ENCODE data around the gene RAC2.
"Not testable (repeated sequence)": the region's sequence is repeated elsewhere in the genome, so short reads cannot be mapped to it uniquely, and the experiment has no call there.

RAC2 gene

GRCh38 chr22:37211866-37212173, 32.2 kb downstream of the RAC2 start:
- peak in 2 of 42 donors; percentile 8 to 24 for DNase-seq
- intact Hi-C loops (cut with DNase I), result no loop called here

GRCh38 chr22:37211075-37211865, 32.8 kb downstream of the RAC2 start:
- peak in 4 of 42 donors; percentile 15 to 58 (median 30) for DNase-seq
- intact Hi-C loops (cut with DNase I), result no loop called here

- peak in 15 of 42 donors; percentile 24 to 81 (median 51) for DNase-seq
- intact Hi-C loops (cut with DNase I), result no loop called here
Observed at GRCh38 chr22:37210041-37210803, 33.8 kb downstream of the RAC2 start.

- DNase-seq, result peak in 2 of 42 donors; percentile 8 to 10
- intact Hi-C loops (cut with DNase I), result no loop called here
Observed at GRCh38 chr22:37209140-37209845, 34.8 kb downstream of the RAC2 start.

- DNase-seq, result peak in 2 of 42 donors; percentile 5 to 22
- intact Hi-C loops (cut with DNase I), result no loop called here
Observed at GRCh38 chr22:37208401-37209139, 35.5 kb downstream of the RAC2 start.

GRCh38 chr22:37207981-37208380, 36.1 kb downstream of the RAC2 start:
- intact Hi-C loops (cut with DNase I), result no loop called here
- peak in 2 of 42 donors; percentile 1 to 10 for DNase-seq

DNA sequence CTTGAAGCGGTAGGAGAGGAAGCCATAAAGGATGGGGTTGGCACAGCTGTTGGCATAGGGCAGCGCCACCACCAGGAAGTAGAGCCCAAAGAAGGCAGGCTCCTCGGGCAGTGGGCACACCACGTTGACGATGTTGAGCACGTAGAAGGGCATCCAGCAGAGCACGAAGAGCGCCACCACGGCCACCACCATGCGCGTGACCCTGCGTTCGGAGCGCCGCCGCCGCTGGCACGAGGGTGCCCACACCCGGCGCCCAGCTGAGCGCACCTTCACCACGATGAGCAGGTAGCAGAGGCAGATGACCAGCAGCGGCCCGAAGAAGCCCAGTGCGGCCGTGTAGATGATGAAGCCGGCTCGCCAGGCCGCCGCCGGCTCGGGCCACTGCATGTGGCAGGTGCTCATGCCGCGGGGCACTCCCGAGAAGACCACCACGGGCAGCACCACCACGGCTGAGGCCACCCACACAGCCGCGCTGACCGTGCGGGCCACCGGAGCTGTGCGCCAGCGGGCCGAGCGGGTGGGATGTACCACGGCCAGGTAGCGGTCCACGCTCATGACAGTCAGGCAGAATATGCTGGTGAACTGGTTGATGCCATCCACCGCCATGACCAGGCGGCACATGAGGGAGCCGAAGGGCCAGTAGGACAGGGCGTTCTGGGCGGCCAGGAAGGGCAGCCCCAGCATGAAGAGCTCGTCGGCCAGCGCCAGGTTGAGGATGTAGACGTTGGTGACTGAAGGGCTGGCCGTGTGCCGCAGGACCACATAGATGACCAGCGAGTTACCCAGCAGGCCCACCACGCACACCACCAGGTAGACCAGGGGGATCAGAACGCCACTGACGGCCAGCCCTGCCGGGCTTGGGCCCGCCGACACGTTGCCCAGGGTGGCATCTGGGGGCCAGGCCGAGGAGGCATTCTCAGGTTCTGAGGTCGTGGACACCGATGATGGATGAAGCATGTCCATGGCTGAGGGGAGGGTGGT, 36.9 kb downstream of the RAC2 start:
- intact Hi-C loops (cut with DNase I), result no loop called here
- DNase-seq, result peak in 3 of 42 donors; percentile 10 to 13 (median 12)

- intact Hi-C loops (cut with DNase I), result no loop called here
- peak in 2 of 42 donors; percentile 3 to 12 for DNase-seq
Observed at GRCh38 chr22:37206118-37206840, 37.8 kb downstream of the RAC2 start.

GRCh38 chr22:37205046-37205445, 39.0 kb downstream of the RAC2 start:
- intact Hi-C loops (cut with DNase I), result no loop called here
- DNase-seq, result peak in 1 of 42 donors; percentile 1

DNA sequence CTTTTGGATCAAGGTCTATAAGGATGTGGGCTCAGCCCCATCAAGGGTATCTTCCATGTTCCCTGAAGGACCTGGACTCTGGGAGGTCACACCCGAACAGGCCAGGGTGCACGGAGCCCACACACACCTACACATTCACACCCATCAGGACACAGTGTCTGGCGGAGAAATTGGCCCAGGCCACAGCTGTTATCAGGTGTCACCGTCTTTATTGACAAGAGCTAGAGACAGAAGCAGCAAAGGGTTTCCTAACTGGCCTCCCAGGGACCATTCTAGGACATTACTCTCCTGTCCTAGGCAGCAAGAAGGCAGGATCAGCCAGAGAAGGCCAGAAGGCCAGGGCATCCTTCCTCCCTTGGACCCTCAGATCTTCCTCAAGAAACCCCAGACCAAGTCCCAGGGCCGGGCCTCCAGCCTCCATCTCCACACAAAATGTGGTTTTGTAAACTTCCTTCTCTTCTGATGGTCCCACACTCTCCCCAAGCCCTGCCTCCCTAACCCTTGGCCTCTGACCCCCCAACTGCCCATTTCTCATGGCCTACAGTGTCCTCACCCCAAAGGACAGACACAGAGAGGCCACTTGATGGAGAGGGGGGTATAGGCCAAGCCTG, 39.9 kb downstream of the RAC2 start:
- intact Hi-C loops (cut with DNase I), result no loop called here

GRCh38 chr22:37203354-37204044, 40.6 kb downstream of the RAC2 start:
- DNase-seq, result peak in 1 of 42 donors; percentile 12
- intact Hi-C loops (cut with DNase I), result no loop called here

More for the DNA sequence above, 39.9 kb downstream of the RAC2 start:
- DNase-seq, result peak in 1 of 42 donors; percentile 9

GRCh38 chr22:37202716-37203115, 41.4 kb downstream of the RAC2 start:
- intact Hi-C loops (cut with DNase I), result no loop called here
- DNase-seq, result peak in 1 of 42 donors; percentile 17

DNA sequence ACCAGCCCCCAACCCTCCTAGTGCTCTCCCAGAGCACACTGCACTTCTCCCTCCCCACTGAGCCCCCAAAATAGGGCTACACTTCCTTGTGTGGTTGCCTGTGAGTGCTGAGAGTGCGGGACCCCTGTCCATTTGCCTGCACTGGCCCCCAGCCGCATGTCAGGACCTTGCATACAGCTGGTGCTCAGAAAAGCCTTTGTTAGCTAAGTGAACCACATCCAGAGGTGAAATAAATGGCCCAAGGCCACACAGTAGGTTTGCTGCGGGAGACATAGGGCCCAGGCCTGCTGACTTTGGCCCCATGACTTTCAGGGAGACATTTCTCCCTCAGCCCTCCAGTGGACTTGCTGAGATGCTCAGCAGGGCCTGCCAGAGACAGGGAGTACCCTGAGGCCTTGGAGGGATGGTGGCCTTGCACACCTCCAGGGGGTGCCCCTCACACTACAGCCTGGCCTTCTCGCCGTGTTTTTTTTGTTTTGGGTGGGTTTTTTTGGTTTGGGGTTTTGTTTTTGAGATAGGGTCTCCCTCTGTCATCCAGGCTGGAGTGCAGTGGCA, 42.0 kb downstream of the RAC2 start:
- intact Hi-C loops (cut with DNase I), result no loop called here
- peak in 2 of 42 donors; percentile 6 to 9 for DNase-seq

DNA sequence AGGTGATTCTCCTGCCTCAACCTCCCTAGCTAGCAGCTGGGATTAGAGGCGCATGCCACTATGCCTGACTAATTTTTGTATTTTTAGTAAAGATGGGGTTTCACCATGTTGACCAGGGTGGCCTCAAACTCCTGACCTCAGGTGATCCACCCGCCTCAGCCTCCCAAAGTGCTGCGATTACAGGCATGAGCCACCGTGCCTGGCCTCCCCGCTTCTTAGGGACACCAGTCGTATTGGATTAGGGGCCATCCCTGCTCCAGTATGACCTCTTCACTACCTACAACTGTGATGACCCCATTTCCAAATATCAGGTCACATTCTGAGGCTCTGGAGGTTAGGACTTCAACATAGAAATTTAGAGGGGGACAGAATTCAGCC, 42.6 kb downstream of the RAC2 start:
- intact Hi-C loops (cut with DNase I), result not testable (repeated sequence)
- DNase-seq, result peak in 1 of 42 donors; percentile 12

DNA sequence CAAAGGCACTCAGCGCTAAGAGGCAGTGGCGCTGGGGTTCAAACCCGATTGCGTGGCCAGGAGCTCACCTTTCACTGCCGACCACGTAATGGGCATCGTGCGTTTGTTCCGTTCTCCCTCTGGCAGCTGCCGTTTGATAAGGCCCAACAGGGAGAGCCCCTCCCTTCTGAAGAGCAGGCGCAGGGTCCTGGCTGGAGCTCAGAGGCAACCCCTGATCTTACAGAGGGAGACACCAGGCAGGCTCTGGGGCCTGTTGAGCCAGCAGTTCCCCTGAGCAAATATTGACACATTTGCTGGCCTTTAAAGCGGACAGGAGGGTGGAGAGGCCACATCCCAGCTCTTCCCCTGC, 44.3 kb downstream of the RAC2 start:
- no peak for DNase-seq
- intact Hi-C loops (cut with DNase I), result loop anchor here (2.0 to 10.0 kb wide), 2 partner anchors 33 to 425 kb away; partner anchors contain the start of gene IFT27

Measured in head of caudate nucleus (tissue), 42 donors.